ENCODE measurements around the gene TIMD4. TPM values are rescaled to one million over a fixed set of nuclear protein-coding genes. Genes with fewer than 3 reads are reported as not detected.

The TIMD4 gene
- total RNA-seq, 1 experiment from 2014 or later, result not detected

GRCh38 chr5:156974328-156974727 is 11.3 kb upstream of the TIMD4 start:
- H3K27me3 Mint-ChIP-seq (ENCODE audit: low read depth), result no peaks in the 10 kb centered on the region
- no peak overlapping the region for H3K9ac ChIP-seq (ENCODE audit: extremely low read depth, insufficient read length, low read length)
- no peak for DNase-seq
- no peak overlapping the region for H2BK15ac ChIP-seq (ENCODE audit: low read depth, low read length)
- no peak overlapping the region for H3K23ac ChIP-seq (ENCODE audit: insufficient read length, low read depth, low read length)
- no peak overlapping the region for H2BK120ac ChIP-seq (ENCODE audit: low read depth, low read length, poor library complexity, severe bottlenecking)
- no peak overlapping the region for H3K56ac ChIP-seq (ENCODE audit: insufficient read length, low read depth, low read length)
- H2BK20ac ChIP-seq (ENCODE audit: low read depth, low read length, poor library complexity, severe bottlenecking), result no peak overlapping the region
- H3T11ph ChIP-seq (ENCODE audit: low read length), result no peak overlapping the region
- H3K27ac ChIP-seq (ENCODE audit: insufficient read length, low read depth, low read length), result no peak overlapping the region
- no peak overlapping the region for H4K8ac ChIP-seq (replicated peaks; ENCODE audit: insufficient read length, low read depth, low read length)
- no peak overlapping the region for H2AK5ac ChIP-seq (ENCODE audit: insufficient read length, low read length)
- no peak overlapping the region for H4K5ac ChIP-seq (ENCODE audit: insufficient read length, low read depth, low read length)
- no peaks in the 10 kb centered on the region for H3K9me3 ChIP-seq (ENCODE audit: control insufficient read depth, low read depth, low read length)
- no peak overlapping the region for H4K91ac ChIP-seq (ENCODE audit: insufficient read length, low read depth, low read length)
- no peaks in the 10 kb centered on the region for H4K20me1 ChIP-seq (ENCODE audit: control insufficient read depth, insufficient read depth, insufficient read length)
- H3K4me2 ChIP-seq (ENCODE audit: insufficient read depth, insufficient read length, low read length), result no peak overlapping the region
- H3K27ac Mint-ChIP-seq, result no peak overlapping the region
- H3K4me1 ChIP-seq (ENCODE audit: insufficient read depth, low read length), result no peaks in the 10 kb centered on the region
- no peak overlapping the region for H3K18ac ChIP-seq (ENCODE audit: insufficient read length, low read depth, low read length)
- no peaks in the 10 kb centered on the region for H3K79me1 ChIP-seq (ENCODE audit: insufficient read depth, low read depth, low read length, poor library complexity, severe bottlenecking)
- no peak overlapping the region for H2BK12ac ChIP-seq (ENCODE audit: insufficient read length, low read depth, low read length)
- no peaks in the 10 kb centered on the region for H3K79me2 ChIP-seq (ENCODE audit: insufficient read depth, low read length)
- H3K4ac ChIP-seq (ENCODE audit: low read depth, low read length), result no peak overlapping the region
- H2BK5ac ChIP-seq (ENCODE audit: insufficient read length, low read length), result no peak overlapping the region
- H3K14ac ChIP-seq (ENCODE audit: insufficient read depth, low read length), result no peak overlapping the region
- H3K36me3 Mint-ChIP-seq (ENCODE audit: insufficient read depth in 1 of 3, low read depth in 3 of 3), result no peaks in the 10 kb centered on the region
- no peak for TF ChIP-seq CTCF (conservative IDR thresholded peaks at IDR 0.05)
- no peaks in the 10 kb centered on the region for H3K23me2 ChIP-seq (ENCODE audit: insufficient read length, low read depth, low read length, poor library complexity, severe bottlenecking)
- H3K4me3 Mint-ChIP-seq, result no peak overlapping the region
- H3K9me3 Mint-ChIP-seq, result no peaks in the 10 kb centered on the region
- H3K4me1 Mint-ChIP-seq, result no peaks in the 10 kb centered on the region
- no peak overlapping the region for H2AFZ ChIP-seq (ENCODE audit: low read length)
- WGBS (ENCODE audit: extremely low coverage, insufficient read length, low lambda C conversion rate), result no CpG with 5 or more reads among the region's 6 CpGs
- no peaks in the 10 kb centered on the region for H3K27me3 ChIP-seq (ENCODE audit: insufficient read depth, low read length)

Measured in H9 (cell line).